Heart left ventricle (tissue), 16 donors: ENCODE results near the gene CENPO. TPM values are rescaled to one million over a fixed set of nuclear protein-coding genes. Genes with fewer than 3 reads are reported as not detected.

Experiments
- ATAC-seq, 4 donors: fragments of 200-7000 bp; cut with Tn5 transposase; one replicate each; pipeline ENCODE4 v1.9.1; 2020 to 2022; ENCODE audit warnings: moderate library complexity in 4 of 4, mild to moderate bottlenecking in 3 of 4, moderate number of reproducible peaks in 1 of 4
- DNase-seq, 5 donors: peaks; one replicate each; pipeline ENCODE4 v3.0.0-alpha.2; 2020
- H3K27ac ChIP-seq, 12 donors: fragments of 200-600 bp; sonication (generic) in 4 of 12; one replicate each; pipeline versions ENCODE4 v1.5.0 to v1.8.0; 2016 to 2022; ENCODE audit warnings: mild to moderate bottlenecking in 2 of 12
- H3K27me3 ChIP-seq, 9 donors: fragments of 200-600 bp; sonication (generic) in 2 of 9; one replicate each; pipeline versions ENCODE4 v1.5.1 to v1.8.0; 2016 to 2022; ENCODE audit warnings: mild to moderate bottlenecking in 3 of 9
- H3K36me3 ChIP-seq, 9 donors: fragments of 200-600 bp; sonication (generic) in 2 of 9; one replicate each; pipeline versions ENCODE4 v1.5.0 to v1.8.0; 2018 to 2022; ENCODE audit warnings: mild to moderate bottlenecking in 2 of 9
- H3K4me1 ChIP-seq, 12 donors: fragments of 200-600 bp; sonication (generic) in 4 of 12; one replicate each; pipeline versions ENCODE4 v1.5.0 to v1.8.0; 2016 to 2022; ENCODE audit warnings: mild to moderate bottlenecking in 3 of 12
- H3K4me3 ChIP-seq, 12 donors: fragments of 200-600 bp; sonication (generic) in 4 of 12; one replicate each; pipeline versions ENCODE4 v1.5.0 to v1.8.0; 2017 to 2022; ENCODE audit warnings: mild to moderate bottlenecking in 9 of 12, moderate library complexity in 4 of 12
- H3K9me3 ChIP-seq, 12 donors: fragments of 200-600 bp; sonication (generic) in 4 of 12; one replicate each; pipeline versions ENCODE4 v1.5.0 to v1.8.0; 2016 to 2022; ENCODE audit warnings: mild to moderate bottlenecking in 1 of 12
- CTCF ChIP-seq, 12 donors: fragments of 200-600 bp; sonication (generic) in 4 of 12; IDR thresholded peaks; one replicate each; pipeline versions ENCODE4 v1.5.0 to v1.8.0; 2018 to 2022; ENCODE audit warnings: antibody characterized with exemption in 12 of 12, mild to moderate bottlenecking in 5 of 12
- POLR2A ChIP-seq, 2 donors: fragments of 450-650 bp; IDR thresholded peaks; one replicate each; pipeline ENCODE4 v1.6.1; 2017; ENCODE audit warnings: antibody characterized with exemption in 2 of 2, mild to moderate bottlenecking in 2 of 2, moderate library complexity in 2 of 2
- WGBS, 4 donors: extraction: QIAGEN DNeasy Blood & Tissue Kit in 2 of 4; methylation state at CpG; one replicate each; pipeline versions ENCODE4 v1.1.5 to v1.1.7; 2013 to 2018; 5-methylcytosine and 5-hydroxymethylcytosine counted together
- intact Hi-C, 10 donors: fragments of 100-400 bp; cut with DNase I; formaldehyde crosslinking; loops; one replicate each; pipeline versions ENCODE4 v1.11.1 to v1.14.2; 2022
- polyA plus RNA-seq, 2 donors: library from polyadenylated mRNA; stranded (reverse); fragments of 200-250 nt; gene quantifications; one replicate each; pipeline ENCODE4 v1.2.3, GENCODE V29; 2013
- total RNA-seq, 9 donors: library from RNA; depleted of rRNA in 2 of 9; stranded (reverse); fragments of >200 nt in 2 of 9; fragmentation: NEBNext Ultra II Directional in 3 of 9; extraction: Animal tissue kit (Norgen Biotek cat#: 25700) in 3 of 9; gene quantifications; one replicate each; pipeline versions ENCODE4 v1.1.0 to v1.2.4, GENCODE V29; 2016 to 2023
- donor health status: ischemic (EF 13 %, LVEDD 7.1; RV severe dilation, severe dysfunction).
- donor health status: healthy with polysubstance abuse.
- donor health status: DM: no; HTN: yes; CAD: no.
- donor health status: DM: no; HTN: no; CAD: no.
- donor health status: ischemic (EF 25% LVEDD 6.9; RV normal size, moderate dysfunction).
- donor health status: ischemic (EF 25% LVEDD 5.7; RV mildly dilated, moderate dysfunction).
- donor health status: healthy.
- donor health status: DM: yes; HTN: yes; CAD: no.
- donor health status: ischemic (EF 35%, LVEDD 5.7; RV mildly dilated, moderate dysfunction).
- donor health status: nonischemic (EF 11% LVEDD 7.7; RV severe dilation, severe dysfunction).
- donor health status: DM: yes; HTN: yes; CAD: no.
- donor health status: PGD.
- donor health status: ischemic (EF 29% LVEDD 5.4; RV normal size, mild dysfunction).
- donor health status: nonischemic (EF 23%, LVEDD 6.1; RV moderate dilation, normal function).

CENPO gene
- total and polyA plus RNA-seq, 11 donors, result 1.5 to 9.2 (median 2.4) TPM

- H3K27ac ChIP-seq, result no peak overlapping the region
- intact Hi-C loops, result loop anchor here in 5 of 10 donors (2.0 to 10.0 kb wide), 6 partner anchors 34 to 601 kb away; partner anchors contain the start of genes CENPO (in 1 of the 5) and PTRHD1 (in 1 of the 5)
- DNase-seq, result no peak
Observed at GRCh38 chr2:24825883-24826772, 32.9 kb downstream of the CENPO start.

GRCh38 chr2:24826773-24827145 lies 33.5 kb downstream of the CENPO start:
- H3K27ac ChIP-seq, result no peak overlapping the region
- TF ChIP-seq POLR2A (IDR thresholded peaks at IDR 0.05) (no peak), CTCF (IDR thresholded peaks at IDR 0.05) (no peak)
- no peaks in the 10 kb centered on the region for H3K9me3 ChIP-seq
- no peak overlapping the region for H3K4me3 ChIP-seq
- H3K4me1 ChIP-seq, result peaks cover 0 to 16% (median 11%) of the 10 kb centered on the region in 12 donors
- ATAC-seq, result no peak
- peaks cover 0 to 31% (median 11%) of the 10 kb centered on the region in 9 donors for H3K36me3 ChIP-seq
- intact Hi-C loops, result loop anchor here (1.0 to 10.0 kb wide), 7 partner anchors 34 to 602 kb away; partner anchors contain the start of genes CENPO (in 1 of the 10) and PTRHD1 (in 1 of the 10)
- WGBS, 4 donors, result 50 to 68% (median 56%) methylated on average over 5 of the region's 5 CpGs
- DNase-seq, result no peak
- no peaks in the 10 kb centered on the region for H3K27me3 ChIP-seq

More at GRCh38 chr2:24825883-24826772, 32.9 kb downstream of the CENPO start:
- peaks cover 0 to 34% (median 16%) of the 10 kb centered on the region in 9 donors for H3K36me3 ChIP-seq
- no peak for ATAC-seq
- no peaks in the 10 kb centered on the region for H3K9me3 ChIP-seq
- no peak overlapping the region for H3K4me3 ChIP-seq
- peaks cover 0 to 16% (median 11%) of the 10 kb centered on the region in 12 donors for H3K4me1 ChIP-seq
- TF ChIP-seq POLR2A (IDR thresholded peaks at IDR 0.05) (no peak), CTCF (IDR thresholded peaks at IDR 0.05) (no peak)
- WGBS, 4 donors, result 87 to 92% (median 88%) methylated on average over 13 to 14 of the region's 14 CpGs
- H3K27me3 ChIP-seq, result no peaks in the 10 kb centered on the region

- Histone ChIP-seq H3K27ac (no peak overlapping the region), H3K9me3 (no peaks in the 10 kb centered on the region), H3K4me3 (no peak overlapping the region), H3K4me1 (peaks cover 0 to 16% (median 11%) of the 10 kb centered on the region in 12 donors), H3K27me3 (no peaks in the 10 kb centered on the region), H3K36me3 (peaks cover 0 to 23% (median 5%) of the 10 kb centered on the region in 9 donors)
- 25 to 40% (median 28%) methylated on average over 9 to 30 of the region's 30 CpGs for WGBS, 4 donors
- peak; percentile 89 to 95 (median 92) for ATAC-seq
- intact Hi-C loops, result loop anchor here (1.0 to 10.0 kb wide), 7 partner anchors 35 to 603 kb away; partner anchors contain the start of genes CENPO (in 1 of the 10) and PTRHD1 (in 1 of the 10)
- no peak for TF ChIP-seq POLR2A (IDR thresholded peaks at IDR 0.05)
- peak; percentile 80 to 95 (median 90) for TF ChIP-seq CTCF (IDR thresholded peaks at IDR 0.05)
- peak in 4 of 5 donors; percentile 72 to 82 (median 79) for DNase-seq
Observed at GRCh38 chr2:24827321-24828237, 34.4 kb downstream of the CENPO start.
